Measurements from ENCODE around the gene GPR108.
A peak's percentile ranks its signal among the peaks of the same experiment; 100 is the strongest.
"Not testable (repeated sequence)": the region's sequence is repeated elsewhere in the genome, so short reads cannot be mapped to it uniquely, and the experiment has no call there.

GPR108 gene

DNA sequence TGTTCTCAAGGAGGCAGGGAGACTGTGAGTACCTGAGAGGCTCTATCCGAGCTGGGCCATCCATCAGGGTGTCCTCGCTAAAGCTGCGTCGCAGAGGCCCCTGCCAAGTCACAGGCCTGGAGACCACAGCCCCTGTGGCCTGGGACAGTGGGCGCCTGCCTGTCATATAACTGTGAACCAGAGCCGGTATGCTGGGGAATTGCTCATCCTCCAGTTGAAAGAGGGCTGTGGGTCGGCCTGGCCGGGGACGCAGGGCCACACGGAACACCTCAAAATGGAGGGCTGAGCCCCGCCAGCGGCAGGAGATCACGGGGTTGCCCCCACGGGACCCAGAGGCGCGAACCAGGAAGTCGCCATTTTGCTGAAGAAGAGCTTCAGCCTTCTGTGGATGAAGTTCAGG is 23.2 kb upstream of the GPR108 start:
- DNase-seq: no peak

DNA sequence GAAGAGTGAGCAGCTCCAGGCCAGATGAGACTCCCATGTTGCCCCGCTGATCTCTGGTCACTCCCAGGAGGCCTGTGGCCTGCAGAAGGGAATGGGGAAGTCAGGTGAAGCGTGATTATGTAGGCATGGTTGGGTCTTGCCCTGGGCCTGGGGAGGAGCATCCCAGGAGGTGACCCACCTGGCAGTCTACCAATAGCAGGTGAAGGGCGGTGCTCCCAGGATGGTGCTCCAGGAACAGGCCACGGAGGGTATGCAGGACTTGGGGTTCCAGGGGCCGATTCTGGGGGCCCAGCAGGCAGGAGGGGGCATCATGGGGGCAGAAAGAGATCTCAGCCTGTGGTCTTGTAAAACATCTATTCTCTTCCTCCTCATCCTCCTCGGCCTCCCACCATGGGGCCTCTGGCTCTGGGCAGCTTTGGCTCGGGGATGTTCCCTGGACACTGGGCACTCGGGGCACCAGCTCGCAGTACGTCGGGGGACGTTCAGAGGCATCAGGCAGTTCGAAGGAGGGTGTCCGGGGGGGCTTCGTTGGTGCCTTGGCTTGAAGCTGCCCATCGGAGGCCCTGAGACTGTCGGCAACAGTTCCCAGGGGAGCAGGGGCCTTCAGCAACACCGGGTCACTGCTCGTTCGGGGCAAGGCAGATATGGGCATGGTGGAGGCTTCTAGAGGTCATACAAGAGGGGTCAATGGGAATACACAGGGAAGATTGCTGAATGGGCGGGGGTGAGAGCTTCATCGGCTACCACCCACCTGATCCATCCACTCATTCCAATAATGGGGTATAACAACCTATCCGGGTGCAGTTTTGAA is 17.5 kb upstream of the GPR108 start:
- DNase-seq: no peak

DNA sequence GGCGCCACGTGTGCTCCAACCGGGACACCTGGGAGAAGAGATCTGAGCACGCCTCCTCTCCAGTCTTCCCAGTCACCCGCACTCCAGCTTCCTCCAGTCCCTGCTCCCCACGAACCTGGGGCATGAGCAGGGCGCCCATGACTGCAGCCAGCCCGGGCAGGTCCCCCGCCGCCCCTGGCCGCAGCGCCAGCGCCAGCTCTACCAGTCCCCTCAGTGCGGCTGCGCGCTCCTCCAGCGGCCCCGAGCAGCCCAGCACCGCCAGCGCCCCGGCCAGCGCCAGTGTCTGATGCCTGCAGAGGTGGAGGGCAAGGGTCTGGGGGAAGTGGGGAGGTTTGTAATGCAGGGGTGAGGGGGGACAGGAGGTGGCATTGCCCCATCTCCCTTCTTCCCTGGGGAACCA is 16.8 kb upstream of the GPR108 start:
- no peak for DNase-seq

GRCh38 chr19:6753178-6754031 is 16.0 kb upstream of the GPR108 start:
- peak; percentile 43 for DNase-seq

DNA sequence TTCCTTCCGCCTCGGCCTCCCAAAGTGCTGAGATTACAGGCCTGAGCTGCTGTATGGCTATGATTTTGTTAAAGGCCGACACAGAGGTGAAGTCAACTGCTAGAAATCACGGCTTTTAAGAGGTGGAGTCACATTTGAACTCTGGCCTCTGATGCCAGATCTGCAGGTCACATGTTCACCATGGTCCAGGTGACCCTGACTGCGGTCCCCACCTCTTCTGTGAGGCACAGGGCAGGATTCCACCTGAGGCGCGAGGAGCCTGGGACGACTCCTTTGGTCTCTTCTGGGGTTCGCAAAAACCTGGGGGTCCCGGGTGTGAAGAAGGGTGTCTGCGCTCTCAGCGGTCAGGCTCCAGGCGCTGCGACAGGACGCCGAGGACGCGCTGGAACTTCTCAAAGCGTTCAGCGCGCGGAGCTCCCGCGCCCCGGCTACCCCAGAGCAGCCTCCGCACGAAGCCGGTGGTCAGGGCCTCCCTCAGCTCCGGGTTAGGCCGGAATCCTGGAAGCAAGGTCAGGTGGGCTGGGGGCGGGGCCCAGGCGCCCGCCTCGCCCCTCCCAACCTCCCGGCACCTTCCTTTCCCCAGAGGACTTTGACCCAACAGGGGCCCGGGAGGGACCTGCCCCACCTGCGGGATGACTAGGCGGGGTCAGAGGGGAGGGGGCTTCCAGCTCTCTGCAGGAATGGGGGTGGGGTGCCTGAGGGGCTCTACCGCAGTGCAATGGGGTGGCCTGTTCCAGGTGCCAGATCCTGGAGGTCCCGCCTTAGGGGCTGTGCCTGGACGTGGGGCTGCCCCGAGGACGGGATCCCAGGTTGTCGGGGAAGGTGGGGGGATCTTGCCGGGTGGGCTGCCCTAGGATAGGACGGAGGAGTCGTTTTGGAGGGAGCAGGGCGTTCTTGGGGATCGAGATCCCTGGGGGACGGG is 15.1 kb upstream of the GPR108 start:
- DNase-seq: no peak

- DNase-seq: no peak
Observed at GRCh38 chr19:6751189-6751588, 13.8 kb upstream of the GPR108 start.

- DNase-seq: no peak
Observed at GRCh38 chr19:6750062-6750461, 12.7 kb upstream of the GPR108 start.

- not testable (repeated sequence) for DNase-seq
Observed at GRCh38 chr19:6748543-6748942, 11.2 kb upstream of the GPR108 start.

DNA sequence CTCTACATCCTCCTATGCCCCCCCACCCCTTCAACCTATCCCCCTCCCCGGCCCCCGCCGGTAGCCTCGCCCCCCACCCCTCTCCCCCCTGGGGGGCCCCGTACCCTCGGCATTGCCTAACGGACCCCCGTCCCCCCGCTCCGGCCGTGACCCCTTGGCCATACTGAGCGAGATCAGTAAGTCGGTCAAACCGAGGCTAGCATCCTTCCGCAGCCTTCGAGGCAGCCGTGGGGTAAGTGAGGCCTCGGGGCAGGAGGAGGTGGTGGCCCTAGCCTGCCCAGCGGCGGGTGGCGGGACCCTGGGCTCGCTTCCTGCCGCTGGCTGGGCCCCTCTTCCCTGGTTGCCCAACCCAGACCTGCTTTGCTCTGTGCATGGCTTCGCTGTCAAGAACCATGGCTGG is 8.6 kb upstream of the GPR108 start:
- DNase-seq: no peak

DNA sequence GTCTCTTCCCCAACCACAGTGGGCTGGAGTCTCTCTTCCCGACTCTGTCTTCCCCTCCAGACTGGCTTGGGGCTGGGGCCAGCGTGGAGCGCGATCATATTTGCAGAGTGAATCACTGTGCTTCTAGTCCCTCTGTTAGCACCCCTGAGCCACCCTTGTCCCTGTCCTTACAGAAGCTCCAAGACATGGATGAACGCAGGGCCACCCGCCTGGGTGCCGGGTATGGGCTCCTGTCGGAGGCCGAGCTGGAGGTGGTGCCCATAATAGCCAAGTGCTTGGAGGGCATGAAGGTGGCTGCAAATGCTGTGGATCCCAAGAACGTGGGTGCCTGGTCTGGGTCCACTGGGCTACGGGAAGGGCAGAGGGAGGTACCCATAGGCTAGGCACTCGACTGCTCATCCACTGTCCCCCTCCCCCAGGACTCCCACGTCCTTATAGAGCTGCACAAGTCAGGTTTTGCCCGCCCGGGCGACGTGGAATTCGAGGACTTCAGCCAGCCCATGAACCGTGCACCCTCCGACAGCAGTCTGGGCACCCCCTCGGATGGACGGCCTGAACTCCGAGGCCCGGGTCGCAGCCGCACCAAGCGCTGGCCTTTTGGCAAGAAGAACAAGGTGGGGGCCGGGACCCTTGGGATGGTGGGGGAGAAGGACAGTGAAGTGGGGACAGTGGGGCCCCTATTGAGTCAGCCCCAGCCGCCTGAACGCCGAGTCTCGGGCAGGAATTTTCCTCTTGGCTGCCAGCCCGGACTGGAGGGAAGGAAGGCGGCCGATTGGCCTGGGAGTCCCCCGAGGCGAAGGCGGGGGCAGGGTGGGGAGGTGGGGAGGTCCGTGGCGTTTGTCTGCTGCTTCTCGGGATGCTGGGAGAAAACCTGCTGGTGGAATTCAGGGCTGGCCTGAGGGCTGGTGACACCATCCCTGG is 7.3 kb upstream of the GPR108 start:
- DNase-seq: peak; percentile 86

GRCh38 chr19:6743714-6744380 is 6.5 kb upstream of the GPR108 start:
- DNase-seq: peak; percentile 30

DNA sequence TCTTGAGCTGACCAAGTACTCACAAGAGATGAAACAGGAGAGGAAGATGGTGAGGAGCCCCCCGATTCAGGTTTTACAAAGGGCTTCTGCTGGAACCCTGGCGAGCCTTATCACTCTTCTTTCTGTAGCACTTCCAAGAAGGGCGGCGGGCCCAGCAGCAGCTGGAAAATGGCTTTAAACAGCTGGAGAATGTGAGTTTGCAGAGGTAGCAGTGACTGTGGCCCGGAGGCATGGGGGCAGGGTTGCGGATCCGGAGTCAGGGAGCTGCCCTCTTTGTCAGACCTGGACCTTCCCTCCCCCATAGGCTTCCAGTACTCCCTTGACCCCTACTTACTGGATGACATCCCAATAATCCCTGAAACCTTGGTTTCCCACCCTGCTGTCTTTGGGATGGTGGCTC is 5.7 kb upstream of the GPR108 start:
- DNase-seq: no peak

- peak; percentile 38 for DNase-seq
Observed at GRCh38 chr19:6740589-6741343, 3.4 kb upstream of the GPR108 start.

DNA sequence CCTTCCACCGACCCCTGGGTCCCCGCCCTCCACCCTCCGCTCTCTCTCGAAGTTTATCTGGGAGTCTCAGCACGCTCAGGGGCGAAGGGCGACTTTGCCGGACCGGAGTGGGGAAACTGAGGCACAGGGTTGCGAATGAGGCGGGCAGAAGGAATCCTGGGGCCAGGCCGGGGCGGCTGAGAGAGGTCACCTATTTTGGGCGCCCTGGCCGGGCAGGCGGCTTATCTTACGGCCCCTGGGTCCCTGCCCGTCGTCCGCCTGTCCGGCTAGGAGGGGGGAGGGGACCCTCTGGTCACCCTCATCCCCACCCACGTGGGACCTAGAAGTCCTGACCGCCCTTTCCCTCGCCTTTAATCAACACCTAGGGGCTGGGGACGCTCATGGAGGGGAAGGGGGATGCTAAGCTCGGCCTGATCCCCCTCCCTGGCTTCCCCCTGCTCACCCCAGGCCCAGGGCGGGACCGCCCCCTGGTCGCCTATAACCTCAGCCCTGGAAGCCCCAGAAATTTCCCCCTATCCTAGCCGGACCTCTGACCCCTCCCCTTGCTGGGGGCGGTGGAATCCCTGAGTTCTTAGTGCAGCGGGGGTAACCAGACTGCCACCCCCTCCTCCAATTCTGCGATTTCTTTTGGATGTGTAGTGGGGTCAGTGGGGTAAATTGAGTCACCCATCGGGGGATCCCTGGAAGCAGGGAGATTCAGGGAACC is 2.7 kb upstream of the GPR108 start:
- DNase-seq: peak; percentile 6

GRCh38 chr19:6739390-6739882 is 2.1 kb upstream of the GPR108 start, which contains the start of gene TRIP10:
TRIP10 (plus strand) TSS chr19:6739680; CDS start chr19:6739762, 82 bp downstream.
- peak; percentile 72 for DNase-seq

DNA sequence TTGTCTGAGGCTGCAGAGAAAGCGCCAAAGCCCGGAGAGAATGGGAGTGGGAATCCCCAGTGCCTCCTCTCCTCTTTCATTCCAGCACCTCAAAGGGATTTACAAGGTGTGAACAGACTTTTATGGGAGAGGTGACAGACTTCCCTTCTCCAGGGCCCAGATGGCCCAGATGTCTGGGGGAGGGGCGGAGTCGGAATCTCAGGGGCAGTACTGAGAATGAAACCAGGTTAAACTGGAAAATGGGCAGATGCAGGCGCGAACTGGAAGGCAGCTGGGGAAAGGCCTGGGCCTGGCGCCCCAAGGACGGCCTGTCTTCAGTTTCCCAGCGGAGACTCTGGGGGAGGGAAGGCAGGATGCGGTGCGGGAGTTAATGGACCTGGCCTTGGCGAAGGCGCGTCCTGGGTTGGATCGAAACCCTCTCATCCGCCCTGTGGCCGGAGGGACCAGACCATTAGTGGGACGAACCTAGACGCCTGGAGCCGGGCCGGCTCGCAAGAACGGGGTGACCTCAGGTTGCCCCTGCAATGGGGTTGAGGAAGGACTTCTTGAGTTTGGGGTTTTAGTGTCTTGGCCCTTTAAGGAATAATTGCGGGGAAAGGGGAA is 1.5 kb upstream of the GPR108 start:
- no peak for DNase-seq

- peak; percentile 81 for DNase-seq
Observed at GRCh38 chr19:6737873-6738786, 750 bp upstream of the GPR108 start.

GRCh38 chr19:6736917-6737283 is 480 bp downstream of the GPR108 start:
- peak; percentile 13 for DNase-seq
